C4-2B (cell line): ENCODE results near the gene GLI3.

Experiments
- CTCF ChIP-seq: fragments of 450-650 bp; conservative IDR thresholded peaks from 2 replicates; pipeline ENCODE4 v1.5.1; 2017; ENCODE audit warnings: mild to moderate bottlenecking
- ZFX ChIP-seq: fragments of 450-650 bp; IDR thresholded peaks from 2 replicates; pipeline ENCODE4 v1.6.1; 2017

- peak; percentile 96 for TF ChIP-seq CTCF
- TF ChIP-seq ZFX: no peak
Observed at GRCh38 chr7:42014625-42015618, 222.1 kb downstream of the GLI3 start.
